NT2/D1 (cell line): Measurements from ENCODE around the gene PBXIP1.

ENCODE experiments used
- YY1 ChIP-seq: IDR thresholded peaks from 2 replicates; pipeline ENCODE4 v1.6.1; 2011; ENCODE audit not compliant: insufficient read length, insufficient read depth
- ZNF274 ChIP-seq: IDR thresholded peaks from 2 replicates; pipeline ENCODE4 v1.6.1; 2011; ENCODE audit warnings: mild to moderate bottlenecking, low read depth, low read length

- TF ChIP-seq YY1: no peak
- no peak for TF ChIP-seq ZNF274
Measured at GRCh38 chr1:154951901-154952657, 3.8 kb downstream of the PBXIP1 start.
